Measurements from ENCODE around the gene PITPNB.
A peak's percentile ranks its signal among the peaks of the same experiment; 100 is the strongest.

The PITPNB gene

DNA sequence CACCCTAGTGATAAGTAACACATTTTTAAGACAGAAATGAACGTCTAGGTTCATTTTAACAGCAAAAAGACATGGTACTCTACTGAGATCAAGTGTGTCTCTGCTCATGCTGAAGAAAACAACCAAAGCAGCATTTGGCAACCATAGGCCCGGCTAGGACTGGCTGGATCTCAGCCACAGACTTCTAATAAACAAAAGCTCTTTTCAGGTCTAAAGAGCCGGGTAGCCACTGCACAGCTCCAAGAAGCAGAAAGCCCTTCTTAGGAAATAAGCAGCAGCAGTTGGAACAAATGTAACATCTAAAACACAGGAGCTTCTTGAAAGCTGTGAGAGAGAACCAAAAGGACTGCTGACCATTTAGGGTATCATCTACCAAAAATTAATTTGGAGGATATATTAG is 37.6 kb downstream of the PITPNB start:
- DNase-seq, result peak in 49 of 58 donors; percentile 9 to 87 (median 49)

DNA sequence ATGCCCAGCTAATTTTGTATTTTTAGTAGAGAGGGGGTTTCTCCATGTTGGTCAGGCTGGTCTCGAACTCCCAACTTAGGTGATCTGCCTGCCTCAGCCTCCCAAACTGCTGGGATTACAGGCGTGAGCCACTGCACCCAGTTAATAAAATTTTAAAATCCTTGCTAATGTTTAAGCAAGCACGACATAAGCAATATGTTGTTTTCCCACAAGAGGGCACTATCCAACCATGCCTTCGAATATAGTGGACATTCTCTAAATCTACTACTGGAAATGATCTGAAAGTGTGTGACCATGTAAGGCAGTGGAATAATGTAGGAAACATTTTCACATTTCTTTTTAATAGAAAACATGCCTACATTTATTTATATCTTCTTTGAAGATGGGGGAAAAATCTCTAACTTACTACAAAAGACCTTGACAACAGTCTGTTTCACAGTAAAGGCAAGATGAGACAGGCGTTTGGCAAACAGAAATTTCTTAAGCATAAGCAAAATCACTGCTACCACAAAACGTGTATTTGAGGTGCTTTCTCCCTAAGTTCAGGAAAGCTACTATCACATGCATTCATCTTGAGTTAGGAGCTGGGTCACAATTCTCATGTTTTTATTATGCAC is 38.2 kb downstream of the PITPNB start:
- peak in 24 of 58 donors; percentile 8 to 72 (median 32) for DNase-seq

- DNase-seq, result peak in 1 of 58 donors; percentile 3
These were observed 39.1 kb downstream of the PITPNB start for GRCh38 chr22:27879923-27880322.

DNA sequence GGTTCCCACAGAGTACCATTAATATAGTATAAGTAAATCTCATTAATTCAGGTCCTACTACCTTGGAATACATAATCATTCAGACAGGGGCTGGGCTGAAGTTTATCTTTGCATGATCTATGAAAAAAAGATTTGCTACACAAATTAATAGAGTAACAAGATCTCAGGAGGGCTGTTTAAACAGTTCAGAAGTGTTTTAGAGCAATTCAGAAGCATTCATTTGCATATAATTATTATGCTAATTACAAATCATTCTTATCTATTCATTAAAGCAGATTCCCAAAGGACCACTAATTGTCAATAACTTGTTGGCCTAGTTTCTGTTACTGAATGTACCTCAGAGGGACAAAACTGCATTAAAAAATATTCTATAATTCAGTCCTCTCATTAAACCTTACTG is 40.5 kb downstream of the PITPNB start:
- DNase-seq, result no peak

DNA sequence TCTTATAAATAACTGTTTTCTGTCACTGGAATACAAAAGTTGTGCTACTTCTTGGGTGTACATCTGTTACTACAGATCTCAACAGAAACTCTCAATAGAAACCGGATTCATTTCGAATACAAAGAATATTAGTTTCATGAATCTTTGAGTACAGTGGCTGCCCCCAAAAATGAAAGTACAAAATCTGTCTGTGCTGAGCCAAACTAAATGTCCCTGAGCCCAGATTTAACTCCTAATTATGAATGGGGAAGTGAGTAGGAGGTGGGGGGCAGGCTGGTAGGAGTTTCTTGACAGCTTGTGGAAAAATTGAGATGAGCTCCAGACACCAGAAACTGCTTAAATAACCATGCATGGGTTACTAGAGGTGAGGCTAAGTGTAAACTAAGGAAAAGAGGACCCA is 41.6 kb downstream of the PITPNB start:
- no peak for DNase-seq

- peak in 6 of 58 donors; percentile 9 to 47 (median 26) for DNase-seq
These were observed 42.4 kb downstream of the PITPNB start for GRCh38 chr22:27876684-27877083.

DNA sequence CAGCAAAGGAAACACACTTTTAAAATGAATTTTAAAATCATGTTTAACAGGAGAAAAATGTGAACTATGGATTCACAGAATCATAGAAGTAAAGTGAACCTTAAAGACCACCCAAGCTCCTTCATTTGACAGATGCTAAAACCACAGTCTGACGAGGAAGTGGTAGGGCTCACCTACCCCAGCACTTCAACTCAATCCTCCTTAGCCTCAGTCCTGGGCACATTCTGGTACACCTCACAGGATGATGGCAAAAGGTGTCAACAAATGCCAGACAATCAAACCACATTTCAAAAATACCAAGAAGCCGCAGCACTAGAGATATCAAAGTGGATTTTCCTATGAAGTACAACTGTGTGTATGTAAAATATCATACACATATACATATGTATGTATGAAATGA is 43.1 kb downstream of the PITPNB start:
- no peak for DNase-seq

DNA sequence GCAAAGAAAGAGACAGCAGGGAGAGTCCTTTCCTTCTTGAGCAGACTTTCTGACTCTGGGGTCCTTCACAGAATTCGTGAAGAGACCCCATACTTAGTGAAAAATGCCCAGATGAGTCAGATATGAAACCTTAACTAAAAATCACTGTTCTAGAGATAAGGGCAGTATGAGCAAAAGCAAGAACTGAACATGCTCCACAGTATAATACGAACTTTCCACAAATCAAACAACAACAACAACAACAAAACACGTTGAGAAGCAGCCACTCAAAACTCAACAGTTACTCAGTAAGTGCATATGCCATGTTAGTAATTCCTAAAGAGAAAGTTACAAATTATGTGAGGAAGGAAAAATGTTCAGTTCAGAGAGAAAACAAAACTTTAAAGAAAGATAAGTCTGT is 44.3 kb downstream of the PITPNB start:
- DNase-seq, result no peak

- DNase-seq, result peak in 3 of 58 donors; percentile 23 to 25 (median 24)
These were observed 44.9 kb downstream of the PITPNB start for GRCh38 chr22:27874185-27874584.

DNA sequence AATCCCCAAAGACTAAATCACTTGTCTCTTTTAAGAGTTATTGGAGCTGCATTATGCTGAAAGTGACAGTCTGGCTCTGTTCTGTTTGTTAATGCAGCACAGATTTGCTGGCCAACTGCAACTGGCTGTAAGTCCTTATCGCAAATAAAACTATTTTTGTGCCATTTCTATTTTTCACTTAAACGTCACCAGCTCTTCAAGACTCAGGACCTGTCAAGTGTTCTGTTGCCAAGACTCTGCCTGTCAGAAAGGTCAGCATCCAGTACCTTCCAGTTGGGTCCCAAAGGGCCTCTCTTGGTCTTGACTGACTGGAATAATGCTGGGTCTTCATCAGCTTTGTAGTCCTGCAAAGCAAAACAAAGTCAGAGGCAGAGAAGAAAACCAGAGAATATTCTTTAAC is 45.6 kb downstream of the PITPNB start:
- DNase-seq, result peak in 6 of 58 donors; percentile 2 to 27 (median 14)

GRCh38 chr22:27872488-27872887 is 46.6 kb downstream of the PITPNB start:
- no peak for DNase-seq

- DNase-seq, result no peak
These were observed 47.6 kb downstream of the PITPNB start for GRCh38 chr22:27871306-27872014.

DNA sequence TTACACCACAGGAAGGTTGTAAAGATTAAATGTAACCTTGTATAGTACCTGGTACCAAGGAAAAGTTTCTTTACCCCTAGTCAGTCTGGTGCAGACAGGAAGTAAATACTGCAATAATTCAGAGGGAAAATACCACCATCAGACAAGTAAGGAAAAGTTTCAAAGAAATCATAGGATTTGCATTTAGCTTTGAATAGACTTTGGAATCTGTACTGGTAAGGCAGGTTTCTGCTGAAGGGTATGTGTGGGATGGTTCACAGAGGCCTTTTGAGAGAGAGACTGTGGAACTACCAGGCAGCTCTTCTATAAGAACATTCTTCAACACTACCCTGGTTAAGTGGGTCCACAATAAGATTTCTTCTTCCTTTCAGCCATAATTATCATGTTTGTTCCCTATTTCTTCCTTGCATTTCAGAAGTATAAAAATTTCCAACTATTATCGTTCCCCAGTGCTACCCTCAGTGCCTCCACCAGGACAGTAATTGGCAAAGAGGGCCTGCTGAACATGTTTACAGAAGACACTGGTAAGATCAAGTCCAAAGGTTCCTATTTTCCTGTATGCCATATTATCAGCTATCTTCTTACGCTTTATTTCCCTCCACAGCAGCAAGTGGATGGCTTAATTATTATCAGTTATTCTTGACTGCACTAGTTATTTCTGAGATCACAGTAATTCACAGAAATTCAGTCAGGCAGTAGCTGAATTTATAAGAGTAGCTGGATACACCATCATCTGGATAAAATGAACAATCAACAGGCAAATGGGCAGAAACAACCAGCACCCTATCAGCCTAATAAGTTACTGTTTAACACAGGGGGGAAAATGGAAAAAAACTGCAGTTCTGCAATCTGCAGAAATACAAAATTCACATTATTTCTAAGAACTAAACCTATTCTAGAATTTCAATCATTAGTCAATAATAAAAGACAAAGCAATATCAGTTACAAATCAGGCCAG is 48.5 kb downstream of the PITPNB start:
- no peak for DNase-seq

GRCh38 chr22:27868732-27869282 is 50.2 kb downstream of the PITPNB start:
- no peak for DNase-seq

DNA sequence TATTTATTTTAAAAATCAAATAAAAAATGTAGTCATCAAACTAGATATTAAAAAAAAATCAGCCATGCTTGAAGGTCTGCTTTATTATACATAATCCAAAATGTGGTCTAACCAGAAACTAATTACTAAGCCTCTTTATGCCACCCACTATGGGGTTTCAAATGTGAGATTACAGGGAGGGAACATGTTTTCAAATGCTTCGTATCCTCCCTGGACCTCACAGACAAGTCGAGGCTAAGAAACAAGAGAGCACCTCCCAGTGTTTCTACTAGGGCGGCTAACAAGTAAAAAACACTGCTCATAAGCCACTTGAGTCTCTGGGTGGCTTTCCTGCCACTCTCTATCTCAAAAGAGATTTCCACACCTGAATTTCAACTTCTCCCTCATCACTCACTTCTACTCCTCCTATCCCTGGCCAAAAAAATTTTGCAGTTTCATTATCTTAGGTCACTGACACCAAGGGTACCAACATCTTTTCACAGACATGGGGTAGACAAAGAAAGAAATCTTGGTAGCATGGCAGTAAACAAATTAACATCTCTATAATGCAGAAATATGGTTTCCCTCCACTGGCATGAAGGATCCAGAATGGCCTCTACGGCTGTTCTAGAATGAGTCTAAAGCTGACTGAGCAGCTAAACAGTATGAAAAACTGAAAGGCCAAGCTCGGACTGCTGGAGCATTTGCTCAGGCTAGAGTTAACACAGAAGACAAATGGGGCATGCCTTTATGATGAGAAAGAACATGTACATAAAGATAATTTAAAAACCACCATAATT is 50.9 kb downstream of the PITPNB start:
- DNase-seq, result no peak

DNA sequence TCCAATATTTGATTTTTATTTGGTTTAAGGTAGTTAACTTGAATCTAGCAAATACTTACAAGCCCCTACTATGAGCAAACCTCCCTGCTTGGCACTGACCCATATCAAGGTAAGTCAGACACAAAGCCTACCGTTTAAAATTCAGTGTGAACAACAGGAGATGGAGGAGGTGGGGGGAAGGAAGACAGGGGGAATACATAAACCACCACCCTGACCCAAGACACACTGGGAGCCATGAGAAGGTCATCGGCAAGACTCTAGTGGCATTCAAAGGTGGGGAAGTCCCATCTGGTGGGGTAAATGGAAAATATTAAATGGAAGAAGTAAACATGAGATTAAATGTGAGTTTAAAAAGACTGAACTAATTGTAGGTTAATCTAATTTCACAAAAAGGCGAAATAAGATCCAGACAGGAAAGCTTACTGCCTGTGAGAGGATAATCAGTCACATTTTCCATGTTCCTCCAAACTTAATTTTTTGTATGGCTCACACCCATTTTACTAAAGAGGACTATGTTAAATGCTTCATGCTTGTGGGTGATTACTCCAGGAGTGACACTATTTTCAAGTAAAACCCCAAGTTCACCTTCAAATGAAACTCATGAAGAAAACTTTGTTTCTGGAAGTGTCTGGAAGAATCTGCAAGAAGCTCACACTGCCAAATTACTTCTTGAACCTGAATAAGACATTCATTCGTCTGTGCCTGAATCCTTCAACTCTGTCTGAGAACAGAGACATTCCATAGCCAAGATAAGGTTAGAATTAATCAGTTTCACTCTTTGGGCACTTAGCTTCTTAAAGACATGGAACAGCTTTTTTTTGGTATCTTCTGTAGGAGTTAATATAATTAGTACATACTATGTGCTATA is 51.7 kb downstream of the PITPNB start:
- DNase-seq, result no peak

DNA sequence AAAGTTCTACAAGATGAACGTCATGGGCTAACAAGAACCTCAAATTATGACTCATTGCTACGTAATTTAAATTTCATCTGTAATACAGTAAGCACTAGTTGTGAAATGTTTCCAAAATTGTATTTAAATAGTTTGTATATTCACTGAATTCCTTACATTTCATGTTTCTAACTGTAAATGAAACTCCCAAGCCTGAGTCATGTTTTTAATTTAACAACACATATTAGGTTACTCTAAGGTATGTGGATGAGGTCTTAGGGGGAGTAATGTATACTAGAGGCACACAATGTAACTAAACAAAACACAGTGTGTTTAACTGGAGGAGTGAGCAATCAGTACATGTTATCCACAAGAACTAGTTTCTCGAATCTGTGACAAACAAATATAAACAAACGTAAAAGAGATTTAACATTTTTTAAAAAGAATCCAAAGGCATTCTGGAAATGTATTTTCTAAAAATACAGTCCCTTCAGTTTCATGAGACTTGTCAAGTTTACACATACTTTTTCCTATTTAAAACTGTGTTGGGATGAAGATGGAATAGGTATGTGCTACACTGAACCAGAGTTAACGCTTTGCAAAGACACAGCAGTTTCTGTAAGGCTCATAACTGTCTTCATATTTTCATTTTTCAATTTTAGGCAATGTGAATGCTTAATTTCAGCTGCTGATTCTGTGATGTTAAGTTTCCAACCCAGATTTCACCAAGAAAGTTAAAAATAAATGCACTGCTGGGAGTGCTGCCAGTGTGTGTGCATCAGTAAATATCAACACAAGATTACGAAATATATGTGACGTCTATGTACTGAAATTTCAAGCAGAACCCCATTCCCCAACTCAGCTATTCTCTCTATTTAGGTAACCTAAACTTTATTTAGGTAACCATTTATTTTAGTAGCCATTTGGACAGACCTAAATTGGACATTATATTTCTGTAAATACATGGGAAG is 52.6 kb downstream of the PITPNB start:
- no peak for DNase-seq

DNA sequence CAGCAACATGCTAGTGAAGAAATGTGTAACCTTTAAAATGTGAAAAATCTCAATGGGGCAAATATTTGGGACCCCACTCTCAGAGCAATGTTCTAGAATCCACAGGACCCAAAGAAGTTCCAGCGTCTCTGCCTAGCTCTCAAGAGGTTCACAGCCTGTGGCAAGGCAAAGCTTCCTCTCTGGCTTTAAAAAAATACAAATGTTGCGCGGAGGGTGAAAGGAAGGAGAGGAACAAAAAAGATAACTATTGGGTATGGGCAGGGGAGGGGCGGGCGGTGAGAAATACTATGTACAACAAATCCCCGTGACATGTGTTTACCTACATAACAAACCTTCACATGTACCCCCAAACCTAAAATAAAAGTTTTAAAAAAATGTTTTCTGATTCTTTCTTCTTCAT is 53.6 kb downstream of the PITPNB start:
- no peak for DNase-seq

- DNase-seq, result no peak
These were observed 55.5 kb downstream of the PITPNB start for GRCh38 chr22:27863556-27863955.

All from anterior cingulate cortex (tissue), 58 donors.